Central memory CD8-positive, alpha-beta T cell (primary cell): ENCODE results near the gene ALKBH7.
"Not testable (repeated sequence)": the region's sequence is repeated elsewhere in the genome, so short reads cannot be mapped to it uniquely, and the experiment has no call there.

Experiments used
- ATAC-seq: fragments of 150-1000 bp; cut with Tn5 transposase; replicated peaks from 2 replicates; pipeline ENCODE4 v1.10.0; 2022; ENCODE audit warnings: mild to moderate bottlenecking, moderate FRiP score, moderate number of reproducible peaks; ENCODE audit not compliant: poor library complexity, severe bottlenecking; ENCODE audit errors: extremely low read depth
- DNase-seq, 2 donors: peaks; one replicate each; pipeline ENCODE4 v3.0.0; 2021; ENCODE audit warnings: low spot score in 2 of 2
- H3K27ac Mint-ChIP-seq: one replicate; pipeline ENCODE4 v1.8.0; 2022; ENCODE audit warnings: low read depth, mild to moderate bottlenecking, moderate library complexity, mixed read lengths
- H3K27me3 Mint-ChIP-seq: one replicate; pipeline ENCODE4 v1.8.0; 2022; ENCODE audit warnings: mixed read lengths
- H3K36me3 Mint-ChIP-seq: one replicate; pipeline ENCODE4 v1.8.0; 2022; ENCODE audit warnings: mild to moderate bottlenecking, moderate library complexity, mixed read lengths; ENCODE audit not compliant: insufficient read depth
- H3K4me1 Mint-ChIP-seq: one replicate; pipeline ENCODE4 v1.8.0; 2022; ENCODE audit warnings: mixed read lengths
- H3K4me3 Mint-ChIP-seq: one replicate; pipeline ENCODE4 v1.8.0; 2022; ENCODE audit warnings: mild to moderate bottlenecking, moderate library complexity, mixed read lengths
- H3K9me3 Mint-ChIP-seq: one replicate; pipeline ENCODE4 v1.8.0; 2022; ENCODE audit warnings: mixed read lengths

Gene ALKBH7

DNA sequence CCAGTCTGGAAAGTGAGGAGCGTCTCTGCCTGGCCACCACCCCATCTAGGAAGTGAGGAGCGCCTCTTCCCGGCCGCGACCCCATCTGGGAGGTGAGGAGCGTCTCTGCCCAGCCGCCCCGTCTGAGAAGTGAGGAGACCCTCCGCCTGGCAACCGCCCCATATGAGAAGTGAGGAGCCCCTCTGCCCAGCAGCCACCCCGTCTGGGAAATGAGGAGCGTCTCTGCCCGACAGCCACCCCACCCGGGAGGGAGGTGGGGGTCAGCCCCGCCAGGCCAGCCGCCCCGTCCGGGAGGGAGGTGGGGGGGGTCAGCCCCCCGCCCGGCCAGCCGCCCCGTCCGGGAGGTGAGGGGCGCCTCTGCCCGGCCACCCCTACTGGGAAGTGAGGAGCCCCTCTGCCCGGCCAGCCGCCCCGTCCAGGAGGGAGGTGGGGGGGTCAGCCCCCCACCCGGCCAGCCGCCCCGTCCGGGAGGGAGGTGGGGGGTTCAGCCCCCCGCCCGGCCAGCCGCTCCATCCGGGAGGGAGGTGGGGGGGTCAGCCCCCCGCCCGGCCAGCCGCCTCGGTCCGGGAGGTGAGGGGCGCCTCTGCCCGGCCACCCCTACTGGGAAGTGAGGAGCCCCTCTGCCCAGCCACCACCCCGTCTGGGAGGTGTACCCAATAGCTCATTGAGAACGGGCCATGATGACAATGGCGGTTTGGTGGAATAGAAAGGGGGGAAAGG lies 17.1 kb upstream of the ALKBH7 start:
- not testable (repeated sequence) for ATAC-seq, H3K27ac Mint-ChIP-seq, DNase-seq, H3K4me1 Mint-ChIP-seq, H3K4me3 Mint-ChIP-seq, H3K36me3 Mint-ChIP-seq, H3K9me3 Mint-ChIP-seq, H3K27me3 Mint-ChIP-seq

DNA sequence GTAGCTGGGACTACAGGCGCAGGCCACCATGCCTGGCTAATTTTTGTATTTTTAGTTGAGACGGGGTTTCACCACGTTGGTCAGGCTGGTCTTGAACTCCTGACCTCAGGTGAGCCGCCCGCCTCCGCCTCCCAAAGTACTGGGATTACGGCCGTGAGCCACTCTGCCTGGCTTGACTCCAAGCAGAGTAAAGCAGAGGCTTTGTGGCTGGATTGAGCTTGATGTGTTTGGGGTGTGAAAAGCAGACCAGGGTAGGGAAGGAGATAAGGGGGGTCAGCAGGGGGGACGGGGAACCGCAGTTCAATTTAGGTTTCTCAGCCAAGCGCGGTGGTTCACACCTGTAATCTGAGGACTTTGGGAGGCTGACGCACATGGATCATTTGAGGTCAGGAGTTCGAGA lies 15.4 kb upstream of the ALKBH7 start:
- ATAC-seq (no peak), DNase-seq (no peak)
- Mint-ChIP-seq H3K4me1 (peaks cover 5% of the 10 kb centered on the region), H3K27me3 (no peaks in the 10 kb centered on the region), H3K36me3 (peaks cover 8% of the 10 kb centered on the region), H3K27ac (no peak overlapping the region), H3K9me3 (no peaks in the 10 kb centered on the region), H3K4me3 (no peak overlapping the region)

GRCh38 chr19:6358003-6358402 lies 14.6 kb upstream of the ALKBH7 start:
- Mint-ChIP-seq H3K4me1 (peaks cover 12% of the 10 kb centered on the region), H3K27me3 (no peaks in the 10 kb centered on the region), H3K9me3 (no peaks in the 10 kb centered on the region), H3K4me3 (no peak overlapping the region), H3K27ac (no peak overlapping the region), H3K36me3 (peaks cover 16% of the 10 kb centered on the region)
- DNase-seq (no peak), ATAC-seq (no peak)

DNA sequence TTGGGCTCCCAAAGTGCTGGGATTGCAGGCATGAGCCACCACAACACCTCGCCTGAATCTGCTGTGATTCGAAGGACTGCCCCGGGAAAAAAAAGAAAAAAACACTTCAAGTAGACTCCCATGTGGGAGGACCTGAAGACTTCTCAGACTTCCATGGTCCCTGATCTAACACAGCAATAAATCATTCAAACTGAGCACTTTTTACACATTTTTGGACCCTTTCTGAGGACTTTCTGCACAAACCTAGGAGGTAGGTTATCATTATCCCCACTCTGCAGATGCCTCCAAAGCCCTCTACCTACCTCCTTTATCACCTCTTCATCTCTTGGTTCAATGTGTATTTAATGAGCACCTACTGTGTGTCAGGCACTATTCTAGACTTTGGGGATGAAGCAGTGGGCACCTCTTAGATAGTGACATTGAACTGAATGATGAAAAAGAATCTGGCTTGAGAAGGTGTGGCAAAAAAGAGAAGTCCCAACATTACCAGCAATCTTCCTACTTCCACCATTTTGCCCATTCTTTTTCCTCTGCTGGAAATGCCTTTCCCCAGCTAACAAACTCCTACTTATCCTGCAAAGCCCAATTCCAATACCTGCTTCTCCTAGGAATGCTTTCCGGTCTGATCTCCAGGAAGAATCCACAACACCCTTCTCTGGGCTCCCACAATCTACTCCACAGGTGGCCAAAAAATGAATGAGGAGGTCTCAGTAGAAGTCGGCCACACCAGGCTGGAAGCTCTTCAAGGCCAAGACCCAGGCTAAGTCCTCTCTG lies 12.8 kb upstream of the ALKBH7 start:
- H3K4me3 Mint-ChIP-seq, result no peak overlapping the region

GRCh38 chr19:6360445-6360844 lies 12.1 kb upstream of the ALKBH7 start:
- not testable (repeated sequence) for ATAC-seq, H3K9me3 Mint-ChIP-seq, DNase-seq, H3K27ac Mint-ChIP-seq, H3K27me3 Mint-ChIP-seq
- Mint-ChIP-seq H3K4me3 (peak overlapping the region; percentile 98), H3K4me1 (peaks cover 12% of the 10 kb centered on the region), H3K36me3 (peaks cover 32% of the 10 kb centered on the region)

More for the DNA sequence above, 12.8 kb upstream of the ALKBH7 start:
- Mint-ChIP-seq H3K36me3 (peaks cover 27% of the 10 kb centered on the region), H3K4me1 (peaks cover 12% of the 10 kb centered on the region), H3K9me3 (no peaks in the 10 kb centered on the region), H3K27me3 (no peaks in the 10 kb centered on the region), H3K27ac (no peak overlapping the region)
- DNase-seq (no peak), ATAC-seq (no peak)

DNA sequence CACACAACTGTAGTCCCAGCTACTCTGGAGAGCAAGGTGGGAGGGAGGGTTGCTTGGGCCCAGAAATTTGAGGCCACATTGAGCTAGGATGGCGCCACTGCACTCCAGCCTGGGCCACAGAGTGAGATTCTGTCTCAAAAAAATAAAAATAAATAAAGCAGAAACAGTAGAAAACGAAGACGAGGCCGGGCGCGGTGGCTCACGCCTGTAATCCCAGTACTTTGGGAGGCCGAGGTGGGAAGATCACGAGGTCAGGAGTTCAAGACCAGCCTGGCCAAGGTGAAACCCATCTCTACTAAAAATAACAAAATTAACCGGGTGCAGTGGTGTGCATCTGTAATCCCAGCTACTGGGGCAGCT lies 11.8 kb upstream of the ALKBH7 start:
- Mint-ChIP-seq H3K27ac (peak overlapping the region; percentile 88), H3K36me3 (peaks cover 36% of the 10 kb centered on the region), H3K4me1 (peaks cover 12% of the 10 kb centered on the region), H3K4me3 (peak overlapping the region; percentile 98)
- H3K27me3 Mint-ChIP-seq, DNase-seq, H3K9me3 Mint-ChIP-seq, ATAC-seq: not testable (repeated sequence)

- ATAC-seq, result no peak
- no peaks in the 10 kb centered on the region for H3K9me3 Mint-ChIP-seq
- peak overlapping the region; percentile 98 for H3K4me3 Mint-ChIP-seq
- peaks cover 46% of the 10 kb centered on the region for H3K36me3 Mint-ChIP-seq
- H3K27me3 Mint-ChIP-seq, result no peaks in the 10 kb centered on the region
- no peak for DNase-seq
- peak overlapping the region; percentile 88 for H3K27ac Mint-ChIP-seq
- H3K4me1 Mint-ChIP-seq, result peaks cover 12% of the 10 kb centered on the region
Observed at GRCh38 chr19:6362027-6362350, 10.6 kb upstream of the ALKBH7 start.

- DNase-seq, result no peak
- H3K4me3 Mint-ChIP-seq, result peak overlapping the region; percentile 98
Observed at GRCh38 chr19:6362351-6362801, 10.2 kb upstream of the ALKBH7 start.

DNA sequence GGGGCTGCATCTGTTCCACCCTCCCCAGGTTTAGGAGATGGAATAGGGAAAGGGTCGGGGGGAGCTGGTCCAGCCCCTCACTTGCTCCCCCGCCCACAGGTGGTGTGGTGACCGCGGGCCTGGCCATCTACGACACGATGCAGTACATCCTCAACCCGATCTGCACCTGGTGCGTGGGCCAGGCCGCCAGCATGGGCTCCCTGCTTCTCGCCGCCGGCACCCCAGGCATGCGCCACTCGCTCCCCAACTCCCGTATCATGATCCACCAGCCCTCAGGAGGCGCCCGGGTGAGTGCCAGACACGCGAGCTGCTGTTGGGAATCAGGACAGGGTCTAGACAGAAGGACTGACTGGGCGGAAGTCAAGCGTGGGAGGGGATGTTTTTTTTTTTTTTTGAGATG lies 8.2 kb upstream of the ALKBH7 start:
- H3K9me3 Mint-ChIP-seq, result no peaks in the 10 kb centered on the region
- ATAC-seq (no peak), DNase-seq (no peak)
- H3K36me3 Mint-ChIP-seq, result peaks cover 59% of the 10 kb centered on the region
- H3K27ac Mint-ChIP-seq, result no peak overlapping the region
- peak overlapping the region; percentile 59 for H3K4me3 Mint-ChIP-seq
- H3K4me1 Mint-ChIP-seq, result peaks cover 12% of the 10 kb centered on the region
- H3K27me3 Mint-ChIP-seq, result no peaks in the 10 kb centered on the region

More at GRCh38 chr19:6362351-6362801, 10.2 kb upstream of the ALKBH7 start:
- ATAC-seq, result peak; percentile 60
- H3K27me3 Mint-ChIP-seq, result no peaks in the 10 kb centered on the region
- peaks cover 50% of the 10 kb centered on the region for H3K36me3 Mint-ChIP-seq
- H3K27ac Mint-ChIP-seq, result peak overlapping the region; percentile 88
- peaks cover 12% of the 10 kb centered on the region for H3K4me1 Mint-ChIP-seq
- no peaks in the 10 kb centered on the region for H3K9me3 Mint-ChIP-seq

DNA sequence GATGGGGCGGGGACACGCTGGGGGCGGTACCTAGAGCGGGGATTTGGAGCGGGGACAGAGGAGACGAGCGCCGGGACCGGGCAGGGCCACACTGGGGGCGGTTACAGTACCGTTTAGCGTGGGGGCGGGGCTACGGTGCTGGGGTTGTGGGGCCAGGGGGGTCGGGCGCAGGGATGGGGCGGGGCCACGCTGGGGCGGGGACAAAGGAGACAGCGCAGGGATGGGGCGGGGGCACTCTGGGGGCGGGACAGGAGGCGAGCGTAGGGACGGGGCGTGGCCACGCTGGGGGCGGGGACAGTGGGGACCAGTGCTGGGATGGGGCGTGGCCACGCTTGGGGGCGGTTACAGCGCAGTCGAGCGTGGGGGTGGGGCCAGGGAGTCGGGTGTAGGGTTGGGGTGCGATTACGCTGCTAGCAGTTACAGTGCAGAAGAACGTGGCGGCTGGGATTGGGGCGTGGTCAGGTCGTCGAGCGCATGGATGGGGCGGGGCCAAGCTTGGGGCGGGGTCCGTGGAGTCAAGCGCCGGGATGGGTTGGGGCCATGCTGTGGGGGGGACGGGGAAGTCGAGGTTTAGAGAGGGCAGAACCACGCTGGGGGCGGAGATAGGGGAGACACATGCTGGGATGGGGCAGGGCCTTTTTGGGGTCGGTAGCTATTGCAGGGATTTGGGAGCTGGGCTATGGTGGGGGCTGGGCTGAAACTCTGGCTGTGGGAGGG lies 660 bp downstream of the ALKBH7 start:
- no peaks in the 10 kb centered on the region for H3K9me3 Mint-ChIP-seq
- peak overlapping the region; percentile 86 for H3K27ac Mint-ChIP-seq
- no peaks in the 10 kb centered on the region for H3K27me3 Mint-ChIP-seq
- peaks cover 19% of the 10 kb centered on the region for H3K4me1 Mint-ChIP-seq
- peak in 1 of 2 donors; percentile 94 for DNase-seq
- H3K4me3 Mint-ChIP-seq, result peak overlapping the region; percentile 94
- ATAC-seq, result peak; percentile 61
- peaks cover 15% of the 10 kb centered on the region for H3K36me3 Mint-ChIP-seq

DNA sequence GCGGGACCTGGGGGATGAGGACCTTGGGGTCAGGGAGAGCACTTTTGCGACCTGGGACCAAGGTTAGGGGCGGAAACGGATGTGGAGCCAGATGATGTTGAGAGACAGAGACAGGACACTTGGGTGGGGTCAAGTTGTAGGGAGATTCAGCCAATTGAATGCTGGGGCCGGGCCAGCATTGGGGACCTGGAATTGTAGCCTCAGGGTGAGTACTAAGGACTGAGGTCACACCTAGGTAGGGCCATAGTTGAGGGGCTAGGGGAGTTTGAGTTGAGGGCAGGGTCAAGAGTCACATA lies 1.2 kb downstream of the ALKBH7 start:
- peak overlapping the region; percentile 94 for H3K4me3 Mint-ChIP-seq
- ATAC-seq (no peak), DNase-seq (no peak)
- no peaks in the 10 kb centered on the region for H3K9me3 Mint-ChIP-seq
- no peaks in the 10 kb centered on the region for H3K27me3 Mint-ChIP-seq
- H3K36me3 Mint-ChIP-seq, result peaks cover 13% of the 10 kb centered on the region
- peak overlapping the region; percentile 86 for H3K27ac Mint-ChIP-seq
- H3K4me1 Mint-ChIP-seq, result peaks cover 19% of the 10 kb centered on the region

DNA sequence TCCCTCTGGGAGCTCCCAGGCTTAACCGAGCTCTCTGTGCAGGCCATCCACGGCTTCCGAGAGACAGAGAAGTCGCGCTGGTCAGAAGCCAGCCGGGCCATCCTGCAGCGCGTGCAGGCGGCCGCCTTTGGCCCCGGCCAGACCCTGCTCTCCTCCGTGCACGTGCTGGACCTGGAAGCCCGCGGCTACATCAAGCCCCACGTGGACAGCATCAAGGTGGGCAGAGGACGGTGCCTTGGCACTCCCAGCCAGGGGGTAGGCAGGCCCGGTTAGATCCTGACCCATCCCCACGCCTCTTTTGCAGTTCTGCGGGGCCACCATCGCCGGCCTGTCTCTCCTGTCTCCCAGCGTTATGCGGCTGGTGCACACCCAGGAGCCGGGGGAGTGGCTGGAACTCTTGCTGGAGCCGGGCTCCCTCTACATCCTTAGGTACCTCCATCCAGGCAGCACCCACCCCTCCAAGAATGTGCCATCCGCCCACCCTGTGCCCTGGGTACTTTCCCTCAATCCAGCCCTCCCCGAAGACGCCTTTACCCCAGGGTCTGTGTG lies 1.6 kb downstream of the ALKBH7 start:
- DNase-seq (no peak), ATAC-seq (no peak)
- Mint-ChIP-seq H3K9me3 (no peaks in the 10 kb centered on the region), H3K27me3 (no peaks in the 10 kb centered on the region), H3K36me3 (peaks cover 12% of the 10 kb centered on the region), H3K4me1 (peaks cover 19% of the 10 kb centered on the region), H3K4me3 (peak overlapping the region; percentile 94), H3K27ac (no peak overlapping the region)
